Stimulated activated naive CD8-positive, alpha-beta T cell treated with anti-CD3 and anti-CD28 coated beads, Interleukin-15, amount 100 ng/mL, for 72 hours (primary cell): ENCODE measurements around the gene ZNF783.
A peak's percentile ranks its signal among the peaks of the same experiment; 100 is the strongest.
"Not testable (repeated sequence)": the region's sequence is repeated elsewhere in the genome, so short reads cannot be mapped to it uniquely, and the experiment has no call there.

Source experiments
- ATAC-seq: fragments of 150-1000 bp; cut with Tn5 transposase; 2 replicates; pipeline ENCODE4 v1.10.0; 2021; ENCODE audit warnings: mild to moderate bottlenecking, moderate library complexity
- DNase-seq, 2 donors: peaks; one replicate each; pipeline ENCODE4 v3.0.0; 2021 to 2022
- H3K27ac Mint-ChIP-seq, 2 donors: one replicate each; pipeline ENCODE4 v1.8.0; 2022; ENCODE audit warnings: mild to moderate bottlenecking in 2 of 2, mixed read lengths in 2 of 2, moderate library complexity in 2 of 2
- H3K27me3 Mint-ChIP-seq: one replicate; pipeline ENCODE4 v1.8.0; 2022; ENCODE audit warnings: mixed read lengths
- H3K4me1 Mint-ChIP-seq: one replicate; pipeline ENCODE4 v1.8.0; 2022; ENCODE audit warnings: mild to moderate bottlenecking, mixed read lengths
- H3K4me3 Mint-ChIP-seq, 2 donors: one replicate each; pipeline ENCODE4 v1.8.0; 2022; ENCODE audit warnings: mild to moderate bottlenecking in 2 of 2, mixed read lengths in 2 of 2, moderate library complexity in 1 of 2
- H3K9me3 Mint-ChIP-seq, 2 donors: one replicate each; pipeline ENCODE4 v1.8.0; 2022; ENCODE audit warnings: mixed read lengths in 2 of 2

The ZNF783 gene

DNA sequence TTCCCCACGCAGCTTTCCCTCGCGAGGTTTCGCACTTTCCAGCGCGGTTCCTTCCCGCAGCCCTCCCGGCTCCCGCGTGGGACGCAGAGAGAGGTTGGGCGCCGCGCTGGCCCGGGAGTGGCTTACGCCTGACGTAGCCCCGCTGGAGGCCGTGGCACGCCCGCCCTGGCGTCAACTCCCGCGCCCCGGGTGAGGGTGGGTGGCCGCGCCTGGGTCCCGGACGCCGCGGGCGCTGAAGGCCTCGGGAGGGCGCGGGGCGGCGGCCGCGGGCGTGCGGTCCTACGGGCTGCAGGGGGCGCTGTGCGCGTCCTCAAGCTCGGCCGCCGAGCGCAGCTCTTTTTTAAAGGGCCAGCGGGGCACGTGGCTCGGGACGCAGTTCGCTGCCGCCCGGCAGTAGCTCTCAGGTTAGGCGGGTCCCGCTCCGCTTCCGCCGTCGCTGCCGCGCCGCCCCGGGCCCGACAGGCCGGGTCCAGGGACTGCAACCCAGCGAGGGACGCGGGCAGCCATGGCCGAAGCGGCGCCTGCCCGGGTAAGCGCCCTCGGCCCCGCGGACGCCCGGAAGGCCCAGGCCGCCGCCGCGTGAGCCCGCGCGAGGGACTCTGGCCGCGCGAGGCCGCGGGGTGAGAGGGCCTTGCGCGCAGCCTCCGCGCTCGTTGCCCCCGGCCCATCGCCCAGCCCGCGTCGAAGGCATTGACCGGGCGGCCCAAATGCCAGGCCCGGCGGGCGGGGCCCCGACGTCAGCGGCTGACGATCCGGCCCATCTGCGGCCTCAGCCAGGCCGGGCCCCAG lies at the start of gene ZNF783:
Gene ZNF783 (plus strand): TSS at position 368 of the 789 bp plus-strand sequence. CDS start 138 bp downstream, at position 506.
- no peaks in the 10 kb centered on the region for H3K9me3 Mint-ChIP-seq
- no peaks in the 10 kb centered on the region for H3K27me3 Mint-ChIP-seq
- H3K4me3 Mint-ChIP-seq = peak within 1 kb of the TSS; percentile 83 to 92
- peaks cover 30% of the 10 kb centered on the region for H3K4me1 Mint-ChIP-seq
- H3K27ac Mint-ChIP-seq = peak within 1 kb of the TSS; percentile 92 to 97
- ATAC-seq (peak; percentile 89), DNase-seq (peak; percentile 87)

DNA sequence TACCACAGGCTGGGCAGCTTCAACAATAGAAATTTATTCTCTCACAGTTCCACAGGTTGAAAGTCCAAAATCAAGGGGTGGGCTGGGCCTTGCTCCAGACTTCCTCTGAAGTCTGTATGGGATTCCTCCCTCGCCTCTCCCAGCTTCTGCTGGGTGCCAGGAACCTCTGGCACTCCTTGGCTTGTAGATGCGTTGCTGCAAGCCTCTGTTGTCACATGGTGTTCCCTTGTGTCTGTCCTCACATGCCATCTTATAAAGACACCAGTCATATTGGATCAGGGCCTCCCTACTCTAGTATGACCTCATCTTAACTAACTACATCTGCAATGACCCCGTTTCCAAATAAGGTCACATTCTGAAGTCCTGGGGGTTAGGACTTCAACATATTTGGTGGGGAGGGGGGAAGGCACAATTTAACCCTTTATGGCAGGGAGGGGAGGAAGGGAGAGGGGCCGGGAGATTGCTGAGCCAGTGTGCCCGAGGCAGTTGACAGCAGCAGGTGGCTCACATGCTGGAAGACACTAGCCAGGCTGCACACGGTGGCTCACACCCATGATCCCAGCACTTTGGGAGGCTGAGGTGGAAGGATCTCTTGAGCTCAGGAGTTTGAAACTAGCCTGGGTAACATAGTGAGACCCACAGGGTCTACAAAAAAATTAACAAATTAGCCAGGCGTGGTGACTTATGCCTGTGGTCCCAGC lies 47.8 kb upstream of the ZNF783 start:
- ATAC-seq = no peak
- Mint-ChIP-seq H3K4me1 (peaks cover 5% of the 10 kb centered on the region), H3K27me3 (no peaks in the 10 kb centered on the region), H3K9me3 (no peaks in the 10 kb centered on the region), H3K4me3 (no peak overlapping the region), H3K27ac (peak overlapping the region in 1 of 2 donors; percentile 38)
- DNase-seq = no peak

GRCh38 chr7:149216402-149216801 lies 45.6 kb upstream of the ZNF783 start:
- Mint-ChIP-seq H3K27me3 (no peaks in the 10 kb centered on the region), H3K9me3 (no peaks in the 10 kb centered on the region), H3K4me1 (no peaks in the 10 kb centered on the region), H3K4me3 (no peak overlapping the region), H3K27ac (peak overlapping the region in 1 of 2 donors; percentile 65)
- ATAC-seq (no peak), DNase-seq (no peak)

DNA sequence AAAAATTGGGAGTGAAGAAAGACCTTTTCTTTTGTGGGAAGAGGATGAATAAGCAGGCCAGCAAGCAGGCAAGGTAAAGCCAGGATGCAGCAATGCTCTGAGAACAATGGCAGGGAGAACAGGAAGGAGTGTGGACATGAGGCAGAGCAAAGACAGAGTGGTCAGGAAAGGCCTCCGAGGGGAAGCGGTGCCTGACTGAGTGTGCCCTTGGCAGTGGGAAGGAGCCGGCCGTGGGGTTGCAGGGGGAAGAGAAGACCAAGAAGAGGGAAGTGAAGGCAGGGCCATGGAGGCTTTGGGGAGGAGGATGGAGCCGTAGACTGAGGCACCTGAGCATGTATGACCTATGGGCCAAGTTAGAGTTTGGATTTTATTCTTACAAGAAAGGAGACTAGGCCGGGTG lies 44.4 kb upstream of the ZNF783 start:
- Mint-ChIP-seq H3K4me1 (no peaks in the 10 kb centered on the region), H3K27me3 (no peaks in the 10 kb centered on the region), H3K27ac (no peak overlapping the region), H3K4me3 (no peak overlapping the region), H3K9me3 (no peaks in the 10 kb centered on the region)
- DNase-seq = no peak
- ATAC-seq = no peak

DNA sequence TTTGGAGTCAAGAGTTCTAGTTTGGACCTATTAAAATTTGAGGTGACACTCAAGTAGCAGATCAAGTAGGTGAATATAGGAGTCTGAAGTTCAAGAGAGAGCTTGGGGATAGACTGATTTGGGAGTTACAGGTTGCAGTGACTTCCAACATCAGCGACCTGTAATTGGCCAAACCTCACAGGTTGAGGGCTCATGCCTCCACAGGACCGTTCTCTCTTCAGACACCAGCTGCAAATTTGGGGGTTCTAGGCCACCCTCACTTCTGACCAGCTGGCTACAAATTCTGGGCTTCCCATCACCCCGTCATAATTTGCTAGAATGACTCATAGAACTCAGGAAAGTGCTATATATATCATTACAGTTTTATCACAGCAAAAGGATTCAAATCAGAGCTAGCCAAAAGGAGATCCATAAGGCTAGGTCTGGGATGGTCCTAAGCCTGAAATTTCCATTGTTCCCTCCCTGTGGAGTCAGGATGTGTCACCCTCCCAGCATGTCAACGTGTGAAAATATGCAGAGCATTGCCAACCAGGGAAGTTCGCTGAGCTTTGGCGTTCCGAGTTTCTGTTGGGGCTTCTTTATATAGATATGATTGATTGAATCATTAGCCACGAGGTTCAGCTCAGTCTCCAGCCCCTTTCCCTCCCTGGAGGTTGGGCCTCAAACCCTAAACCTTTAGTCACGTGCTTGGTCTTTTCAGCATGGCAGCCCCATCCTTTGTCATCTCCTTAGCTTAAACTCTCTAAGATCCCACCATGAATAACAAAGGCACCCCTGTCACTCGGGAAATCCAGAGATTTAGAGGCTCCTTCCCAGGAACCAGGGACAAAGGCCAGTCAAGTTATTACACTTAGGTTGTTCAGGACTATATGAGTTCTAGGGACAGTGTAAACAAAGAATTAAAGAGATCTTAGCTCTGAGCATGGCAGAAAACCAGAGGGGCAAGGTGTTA lies 43.3 kb upstream of the ZNF783 start:
- Mint-ChIP-seq H3K4me3 (no peak overlapping the region), H3K4me1 (no peaks in the 10 kb centered on the region), H3K27ac (peak overlapping the region; percentile 43 to 68), H3K27me3 (no peaks in the 10 kb centered on the region), H3K9me3 (no peaks in the 10 kb centered on the region)
- ATAC-seq = no peak
- no peak for DNase-seq

DNA sequence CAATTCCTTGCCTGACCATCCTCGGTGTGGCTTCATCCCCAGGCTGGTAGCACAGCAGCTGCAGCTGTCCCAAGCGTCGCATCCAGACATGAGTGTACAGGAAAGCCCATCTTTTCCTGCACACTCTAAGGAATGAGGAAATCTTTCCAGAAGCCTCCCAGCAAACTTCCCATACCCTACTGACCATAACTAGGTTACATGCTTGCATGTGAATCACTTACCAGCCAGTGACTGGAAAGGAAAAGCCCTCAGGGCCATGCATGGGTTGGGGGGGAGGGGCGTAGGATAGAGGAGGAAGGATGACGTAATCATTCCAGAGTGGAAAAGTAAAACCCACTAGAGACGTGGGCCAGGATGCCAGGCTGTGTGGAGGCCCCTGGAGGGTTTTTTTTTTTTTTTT lies 41.5 kb upstream of the ZNF783 start:
- Mint-ChIP-seq H3K4me1 (no peaks in the 10 kb centered on the region), H3K27ac (no peak overlapping the region), H3K4me3 (no peak overlapping the region)

GRCh38 chr7:149223176-149223575 lies 38.8 kb upstream of the ZNF783 start:
- ATAC-seq = no peak
- Mint-ChIP-seq H3K4me1 (no peaks in the 10 kb centered on the region), H3K27ac (peak overlapping the region in 1 of 2 donors; percentile 27)

More for the DNA sequence above, 41.5 kb upstream of the ZNF783 start:
- no peaks in the 10 kb centered on the region for H3K27me3 Mint-ChIP-seq
- DNase-seq (no peak), ATAC-seq (no peak)
- H3K9me3 Mint-ChIP-seq = no peaks in the 10 kb centered on the region

GRCh38 chr7:149223761-149224160 lies 38.2 kb upstream of the ZNF783 start:
- H3K9me3 Mint-ChIP-seq = no peaks in the 10 kb centered on the region
- H3K27ac Mint-ChIP-seq = no peak overlapping the region

More at GRCh38 chr7:149223176-149223575, 38.8 kb upstream of the ZNF783 start:
- no peaks in the 10 kb centered on the region for H3K9me3 Mint-ChIP-seq
- no peak overlapping the region for H3K4me3 Mint-ChIP-seq
- no peaks in the 10 kb centered on the region for H3K27me3 Mint-ChIP-seq
- no peak for DNase-seq

DNA sequence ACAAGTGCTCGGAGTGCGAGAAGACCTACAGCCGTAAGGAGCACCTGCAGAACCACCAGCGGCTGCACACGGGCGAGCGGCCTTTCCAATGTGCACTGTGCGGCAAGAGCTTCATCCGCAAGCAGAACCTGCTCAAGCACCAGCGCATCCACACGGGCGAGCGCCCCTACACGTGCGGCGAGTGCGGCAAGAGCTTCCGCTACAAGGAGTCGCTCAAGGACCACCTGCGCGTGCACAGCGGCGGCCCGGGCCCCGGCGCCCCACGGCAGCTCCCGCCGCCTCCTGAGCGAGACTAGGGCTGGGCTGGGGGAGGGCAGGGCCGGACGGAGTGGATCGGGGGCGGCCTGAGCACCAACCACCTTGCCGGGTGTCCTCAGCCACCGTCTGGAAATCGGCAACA lies 37.6 kb upstream of the ZNF783 start:
- no peaks in the 10 kb centered on the region for H3K9me3 Mint-ChIP-seq
- no peak overlapping the region for H3K4me3 Mint-ChIP-seq
- DNase-seq (no peak), ATAC-seq (peak; percentile 47)
- peaks cover 2% of the 10 kb centered on the region for H3K27me3 Mint-ChIP-seq
- H3K27ac Mint-ChIP-seq = no peak overlapping the region
- H3K4me1 Mint-ChIP-seq = no peaks in the 10 kb centered on the region

More at GRCh38 chr7:149223761-149224160, 38.2 kb upstream of the ZNF783 start:
- Mint-ChIP-seq H3K4me1 (no peaks in the 10 kb centered on the region), H3K4me3 (no peak overlapping the region), H3K27me3 (no peaks in the 10 kb centered on the region)
- DNase-seq (no peak), ATAC-seq (peak; percentile 51)

DNA sequence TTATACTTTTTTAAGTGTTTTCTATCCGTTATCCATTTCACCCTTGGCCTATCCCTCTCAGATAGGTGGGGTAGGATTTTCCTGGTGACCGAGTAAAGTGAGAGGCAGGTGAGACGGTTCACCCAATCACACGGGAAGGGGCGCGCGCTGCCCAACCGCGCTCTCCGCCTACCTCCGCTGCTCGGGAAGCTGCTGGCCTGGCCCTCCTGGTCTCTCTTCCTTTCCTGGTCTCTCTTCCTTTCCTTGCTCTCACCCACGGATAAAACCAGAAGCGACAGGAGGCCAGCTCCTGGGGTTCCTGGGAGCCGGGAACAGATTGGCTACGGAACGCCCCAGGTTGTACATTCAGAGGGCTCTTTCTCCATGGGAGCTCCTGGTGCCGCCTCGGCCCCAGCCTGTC lies 36.9 kb upstream of the ZNF783 start:
- Mint-ChIP-seq H3K27me3 (peaks cover 9% of the 10 kb centered on the region), H3K4me3 (no peak overlapping the region), H3K27ac (no peak overlapping the region), H3K9me3 (no peaks in the 10 kb centered on the region), H3K4me1 (no peaks in the 10 kb centered on the region)
- ATAC-seq = no peak
- DNase-seq = no peak

GRCh38 chr7:149225656-149226055 lies 36.3 kb upstream of the ZNF783 start:
- ATAC-seq (no peak), DNase-seq (no peak)
- no peaks in the 10 kb centered on the region for H3K9me3 Mint-ChIP-seq
- no peak overlapping the region for H3K27ac Mint-ChIP-seq
- no peaks in the 10 kb centered on the region for H3K4me1 Mint-ChIP-seq
- H3K27me3 Mint-ChIP-seq = peaks cover 13% of the 10 kb centered on the region
- H3K4me3 Mint-ChIP-seq = no peak overlapping the region

GRCh38 chr7:149226366-149226765 lies 35.6 kb upstream of the ZNF783 start:
- not testable (repeated sequence) for H3K4me3 Mint-ChIP-seq, H3K9me3 Mint-ChIP-seq, H3K4me1 Mint-ChIP-seq, DNase-seq, ATAC-seq, H3K27ac Mint-ChIP-seq
- peaks cover 13% of the 10 kb centered on the region for H3K27me3 Mint-ChIP-seq

- DNase-seq (no peak), ATAC-seq (no peak)
- no peaks in the 10 kb centered on the region for H3K4me1 Mint-ChIP-seq
- no peak overlapping the region for H3K27ac Mint-ChIP-seq
- H3K4me3 Mint-ChIP-seq = no peak overlapping the region
- peaks cover 13% of the 10 kb centered on the region for H3K27me3 Mint-ChIP-seq
- no peaks in the 10 kb centered on the region for H3K9me3 Mint-ChIP-seq
Observed at GRCh38 chr7:149226840-149227494, 35.0 kb upstream of the ZNF783 start.

GRCh38 chr7:149228831-149229471 lies 33.0 kb upstream of the ZNF783 start:
- Mint-ChIP-seq H3K4me1 (no peaks in the 10 kb centered on the region), H3K4me3 (no peak overlapping the region), H3K9me3 (no peaks in the 10 kb centered on the region), H3K27ac (no peak overlapping the region), H3K27me3 (peaks cover 25% of the 10 kb centered on the region)
- no peak for ATAC-seq
- no peak for DNase-seq
